ENCODE data around the gene TCF25.
"Not testable (repeated sequence)": the region's sequence is repeated elsewhere in the genome, so short reads cannot be mapped to it uniquely, and the experiment has no call there.

Gene TCF25

GRCh38 chr16:89921702-89922476 is 48.5 kb downstream of the TCF25 start:
- DNase-seq: peak; percentile 93

GRCh38 chr16:89922477-89922883 is 49.1 kb downstream of the TCF25 start:
- DNase-seq: peak; percentile 86

DNA sequence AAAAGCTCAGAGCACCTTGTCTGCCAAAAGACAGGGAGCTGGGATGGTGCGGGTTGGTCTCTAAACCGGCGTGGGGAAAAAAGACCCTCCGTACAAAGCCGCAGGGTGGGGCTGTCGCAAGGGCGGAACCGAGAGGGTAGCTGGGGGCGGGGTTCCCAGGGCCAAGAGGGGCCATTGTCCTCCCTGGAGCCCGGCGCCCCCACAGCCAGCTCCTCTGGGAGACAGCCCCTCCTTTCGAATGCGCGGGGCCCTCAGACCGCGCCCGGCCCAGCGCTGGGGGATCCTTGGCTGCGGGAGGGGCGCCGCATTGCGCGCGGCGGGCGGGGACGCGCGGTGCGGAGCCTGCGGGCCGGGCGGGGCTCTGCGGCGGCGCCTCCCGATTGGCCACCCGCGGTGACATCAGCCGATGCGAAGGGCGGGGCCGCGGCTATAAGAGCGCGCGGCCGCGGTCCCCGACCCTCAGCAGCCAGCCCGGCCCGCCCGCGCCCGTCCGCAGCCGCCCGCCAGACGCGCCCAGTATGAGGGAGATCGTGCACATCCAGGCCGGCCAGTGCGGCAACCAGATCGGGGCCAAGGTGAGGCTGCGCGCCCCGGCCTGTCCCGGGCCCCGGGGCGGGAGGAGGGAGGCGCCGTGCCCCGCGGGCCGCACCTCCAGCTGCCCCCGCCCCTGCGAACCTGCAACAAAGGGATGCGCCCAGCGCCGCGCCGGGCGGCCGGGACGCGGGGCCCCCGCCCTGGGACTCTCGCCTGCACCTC is 49.7 kb downstream of the TCF25 start, which contains the start of gene TUBB3:
TSS of gene TUBB3 (plus strand) at position 459 of the 756 bp plus-strand sequence. CDS start at position 519, 60 bp downstream.
- DNase-seq: peak; percentile 82

- DNase-seq: no peak
These were observed 50.4 kb downstream of the TCF25 start for GRCh38 chr16:89923640-89924296.

DNA sequence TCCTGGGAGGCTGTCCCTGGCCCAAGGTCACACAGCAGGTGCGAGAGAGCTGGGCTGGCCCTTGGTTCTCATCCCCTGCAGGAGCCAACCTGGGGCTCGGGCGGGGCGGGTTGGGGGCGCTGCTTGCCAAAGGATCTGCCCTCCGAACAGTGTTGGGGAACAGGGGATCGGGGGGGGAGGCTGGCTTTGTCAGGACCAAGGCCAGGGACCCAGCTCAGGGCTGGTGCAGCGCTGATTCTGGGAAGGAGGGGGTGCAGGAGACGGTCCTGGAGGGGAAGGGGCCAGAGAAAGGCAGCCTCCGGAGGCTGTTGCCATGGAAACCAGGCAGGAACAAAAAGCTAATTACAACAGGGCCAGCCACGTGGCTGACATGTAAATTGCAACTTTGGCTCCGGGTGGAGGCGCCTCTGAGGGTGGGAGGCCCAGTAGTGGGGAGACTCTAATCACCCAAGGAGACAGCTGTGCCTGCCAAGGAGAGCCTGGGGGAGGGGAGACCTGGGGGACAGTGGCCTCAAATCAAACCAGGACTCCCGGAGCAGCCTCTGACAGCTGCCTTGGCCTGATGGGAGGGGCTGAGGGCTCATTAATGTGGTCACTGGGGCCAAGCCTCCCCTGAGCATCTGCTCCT is 51.0 kb downstream of the TCF25 start:
- DNase-seq: peak; percentile 50

DNA sequence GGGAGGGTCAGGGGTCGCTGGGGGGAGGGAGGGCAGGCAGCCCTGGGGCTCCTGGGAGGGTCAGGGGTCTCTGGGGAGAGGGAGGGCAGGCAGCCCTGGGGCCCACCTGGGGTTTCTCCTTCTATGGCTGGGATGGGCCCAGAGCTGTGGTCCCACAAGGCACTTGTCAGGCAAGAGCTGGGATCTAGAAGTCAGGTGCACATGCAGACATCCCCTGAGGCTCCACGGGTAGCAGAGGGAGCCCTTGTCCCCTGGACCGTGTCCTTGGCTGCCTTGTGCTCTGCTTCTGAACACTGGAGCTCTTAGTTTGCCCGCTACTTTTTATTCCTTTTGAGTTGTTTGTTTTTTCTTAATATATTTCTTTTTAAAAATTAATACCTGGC is 51.5 kb downstream of the TCF25 start:
- no peak for DNase-seq

GRCh38 chr16:89925596-89926079 is 52.2 kb downstream of the TCF25 start:
- DNase-seq: no peak

DNA sequence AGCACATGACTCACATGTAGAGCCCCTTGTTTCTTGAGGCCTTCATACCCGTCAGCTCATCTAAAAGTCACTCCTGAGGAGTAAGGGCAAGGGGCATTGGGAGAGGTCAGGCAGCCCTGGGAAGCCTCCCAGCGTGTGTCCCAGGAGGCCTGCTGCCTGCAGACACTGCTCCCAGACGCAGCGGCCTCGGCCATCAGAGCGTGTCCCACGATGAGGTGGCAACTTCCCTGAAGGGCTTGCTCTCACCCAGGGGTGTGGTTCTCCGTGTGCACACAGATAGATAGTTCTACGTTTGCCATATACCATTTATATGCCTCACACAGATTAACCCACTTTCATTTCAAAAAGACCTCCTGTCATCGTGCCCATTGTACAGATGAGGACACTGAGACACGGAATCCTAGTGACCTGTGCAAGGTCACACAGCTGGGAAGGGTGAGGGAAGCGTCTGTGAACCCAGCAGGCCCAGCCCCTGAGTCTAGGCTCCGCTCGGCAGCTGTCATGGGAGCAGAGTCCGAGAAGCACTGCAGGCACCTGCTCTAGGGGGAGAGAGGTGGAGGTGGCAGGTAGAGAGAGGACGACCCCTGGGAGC is 58.0 kb downstream of the TCF25 start:
- no peak for DNase-seq

GRCh38 chr16:89931964-89932363 is 58.6 kb downstream of the TCF25 start:
- no peak for DNase-seq

GRCh38 chr16:89934019-89934418 is 60.6 kb downstream of the TCF25 start:
- DNase-seq: not testable (repeated sequence)

- DNase-seq: no peak
These were observed 61.5 kb downstream of the TCF25 start for GRCh38 chr16:89934611-89935553.

- DNase-seq: not testable (repeated sequence)
These were observed 62.2 kb downstream of the TCF25 start for GRCh38 chr16:89935620-89936019.

DNA sequence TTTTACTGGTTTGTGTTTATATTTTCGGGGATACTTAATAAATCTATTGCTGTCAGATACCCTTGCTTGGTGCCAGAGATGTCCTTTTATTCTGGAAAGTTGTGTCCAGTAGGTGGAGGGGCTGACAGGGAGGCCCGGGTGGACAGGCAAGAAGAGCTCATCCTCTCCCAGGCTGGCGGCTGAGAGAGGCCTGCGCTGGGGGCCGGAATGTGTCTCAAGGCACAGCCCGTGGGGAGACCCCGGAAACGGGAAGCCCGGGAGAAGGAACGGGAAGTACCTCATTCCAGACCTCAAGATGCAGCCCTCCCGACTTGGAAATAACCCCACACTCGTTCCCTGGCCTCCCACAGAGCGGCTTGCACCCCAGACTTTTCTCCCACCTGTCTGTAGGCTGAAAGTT is 62.6 kb downstream of the TCF25 start:
- DNase-seq: no peak

DNA sequence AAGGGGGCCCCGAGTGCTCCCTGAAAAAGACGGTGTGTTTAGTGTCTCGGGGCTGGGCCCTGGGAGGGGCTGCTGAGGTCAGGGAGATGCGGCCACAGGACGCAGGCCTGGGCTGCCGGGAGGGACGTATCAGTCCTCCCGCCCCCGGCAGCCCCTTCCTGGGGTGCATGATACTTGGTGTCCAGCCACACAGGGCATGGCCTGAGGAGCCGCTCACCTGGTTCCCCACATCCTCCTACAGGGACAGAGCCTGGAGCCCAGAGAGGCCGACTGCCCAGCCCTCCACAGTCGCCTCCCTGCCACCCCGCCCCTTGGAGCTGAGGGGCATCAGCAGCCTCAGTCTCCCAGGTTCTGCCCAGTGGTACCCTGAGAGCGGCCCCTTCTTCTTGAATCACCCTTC is 63.1 kb downstream of the TCF25 start:
- DNase-seq: no peak

DNA sequence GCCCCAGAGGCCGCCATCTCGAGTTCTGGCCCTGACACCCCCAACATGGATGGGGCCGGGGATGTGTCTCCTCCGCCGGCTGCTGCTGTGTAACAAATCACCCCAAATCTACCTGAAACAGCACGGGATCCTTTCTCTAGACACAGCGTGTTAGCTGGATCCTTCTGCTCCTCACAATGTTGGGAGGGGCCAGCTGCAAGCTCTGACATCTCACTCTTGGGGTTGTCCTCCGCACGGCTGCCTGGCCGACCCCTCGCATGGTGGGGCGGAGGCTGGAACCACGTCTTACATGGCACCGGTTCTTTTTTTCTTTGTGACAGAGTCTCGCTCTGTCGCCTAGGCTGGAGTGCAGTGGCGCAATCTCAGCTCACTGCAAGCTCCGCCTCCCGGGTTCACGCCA is 63.6 kb downstream of the TCF25 start:
- no peak for DNase-seq

DNA sequence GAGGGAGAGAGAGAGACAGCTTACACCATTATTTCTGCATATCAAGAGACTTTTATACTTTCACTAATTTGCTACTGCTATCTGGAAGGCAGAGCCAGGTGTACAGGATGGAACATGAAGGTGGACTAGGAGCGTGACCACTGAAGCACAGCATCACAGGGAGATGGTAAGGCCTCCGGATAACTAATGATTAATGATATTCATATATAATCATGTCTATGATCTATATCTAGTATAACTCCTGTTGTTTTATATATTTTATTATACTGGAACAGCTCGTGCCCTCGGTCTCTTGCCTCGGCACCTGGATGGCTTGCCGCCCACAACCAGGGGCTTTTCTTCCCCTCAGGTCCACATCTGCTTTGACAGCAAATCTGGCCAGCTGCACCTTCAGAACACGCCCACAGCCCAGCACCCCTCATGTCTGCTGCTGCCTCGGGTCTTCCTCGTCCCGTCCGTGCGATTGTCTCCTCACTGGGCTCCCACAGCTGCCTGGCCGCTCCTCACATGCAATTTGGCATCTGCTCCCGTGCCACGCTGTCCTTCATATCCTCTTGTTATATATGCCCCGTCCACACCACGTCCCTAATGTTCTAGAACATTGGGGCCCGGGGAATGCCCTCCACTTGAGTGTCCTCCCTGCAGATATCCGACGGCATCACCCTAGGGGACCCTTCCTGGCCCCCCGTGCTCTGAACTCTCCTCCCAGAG is 64.9 kb downstream of the TCF25 start:
- DNase-seq: no peak

- no peak for DNase-seq
These were observed 71.4 kb downstream of the TCF25 start for GRCh38 chr16:89944773-89945172.

- DNase-seq: no peak
These were observed 72.3 kb downstream of the TCF25 start for GRCh38 chr16:89945654-89946053.

DNA sequence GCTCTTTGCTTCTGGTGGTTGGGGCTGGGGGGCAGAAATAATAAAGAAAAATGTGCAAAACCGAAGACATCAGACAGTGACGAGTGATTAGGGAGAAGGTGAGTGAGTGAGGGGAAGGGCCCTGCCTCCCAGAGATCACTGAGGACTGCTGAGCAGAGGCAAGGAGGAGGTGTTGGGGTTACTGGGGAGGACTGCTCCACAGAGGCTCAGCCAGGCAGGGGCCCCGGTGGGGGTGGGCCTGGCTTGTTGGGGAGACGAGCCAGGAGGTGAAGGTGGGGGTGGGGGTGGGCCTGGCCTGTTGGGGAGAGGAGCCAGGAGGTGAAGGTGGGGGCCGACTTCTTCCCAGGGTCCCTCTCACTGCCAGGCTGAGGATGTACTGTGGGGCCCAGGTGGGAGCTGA is 73.1 kb downstream of the TCF25 start:
- no peak for DNase-seq

DNA sequence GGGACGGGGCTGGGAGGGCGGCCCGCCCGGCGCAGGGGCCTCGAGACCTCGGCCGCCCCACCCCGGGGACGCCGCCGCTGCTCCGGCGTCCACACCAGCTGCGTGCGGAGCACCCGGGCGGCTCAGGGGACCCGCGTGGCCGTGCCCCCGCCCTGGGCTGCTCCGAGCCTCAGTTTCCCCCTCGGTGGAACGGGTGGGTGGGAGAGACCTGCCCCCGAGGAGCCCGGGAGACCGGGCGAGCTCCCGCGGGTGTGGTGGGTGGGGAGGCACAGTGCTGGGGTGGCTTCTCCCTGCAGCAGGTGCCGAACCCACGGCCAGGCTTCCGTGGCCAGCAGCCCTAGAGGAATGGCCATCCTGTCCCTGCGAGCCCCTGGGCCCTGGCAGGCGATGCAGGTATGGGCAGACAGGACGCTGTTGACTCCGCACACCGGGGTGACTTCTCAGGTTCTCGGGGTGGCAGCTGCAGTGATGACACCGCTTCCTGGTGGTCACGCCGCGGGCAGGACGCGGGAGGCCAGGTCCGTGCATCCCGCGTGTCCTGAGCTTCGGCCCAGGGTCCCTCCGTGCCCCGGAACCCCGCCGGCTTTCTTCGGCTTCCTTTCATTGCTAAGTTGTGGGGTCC is 75.8 kb downstream of the TCF25 start:
- DNase-seq: no peak

Data from HCEC 1CT (cell line).